GM12878 (cell line): ENCODE data around the gene GAGE12J. TPM values are rescaled to one million over a fixed set of nuclear protein-coding genes. Genes with fewer than 3 reads are reported as not detected.

Source experiments
- ATAC-seq: fragments of 200-7000 bp; cut with Tn5 transposase; 3 replicates; pipeline ENCODE4 v1.9.1; 2020; ENCODE audit warnings: mild to moderate bottlenecking, moderate library complexity
- BruUV-seq: library from RNA; stranded (reverse); fragments of 400-500 nt; replicated peaks from 2 replicates; lab custom pipeline; 2021; lab: Mats Ljungman, UMichigan
- CTCF ChIA-PET: fragments of 300-600 bp; sonication (Branson Sonifier 250); formaldehyde crosslinking; extraction: SDS; loops from one replicate; lab custom pipeline; 2021; ENCODE audit warnings: inconsistent platforms; lab: Yijun Ruan, JAX
- POLR2A ChIA-PET: fragments of 350-600 bp; formaldehyde crosslinking; extraction: SDS; loops from one replicate; lab custom pipeline; 2021; ENCODE audit warnings: inconsistent platforms; lab: Charles Lee
- RAD21 ChIA-PET: fragments of 300-600 bp; sonication (Branson Sonifier 250); formaldehyde crosslinking; loops from one replicate; lab custom pipeline; 2023; ENCODE audit warnings: antibody characterized with exemption; ENCODE audit not compliant: unreplicated experiment; lab: Charles Lee
- SMC1A ChIA-PET: fragments of 300-600 bp; sonication (Branson Sonifier 250); formaldehyde crosslinking; loops from one replicate; lab custom pipeline; 2023; ENCODE audit not compliant: unreplicated experiment, uncharacterized antibody; lab: Charles Lee
- DNase-seq: peaks from one replicate; pipeline ENCODE4 v3.0.0-alpha.2; 2011; ENCODE audit warnings: low read depth, low spot score
- FAIRE-seq: peaks from 3 replicates; lab custom pipeline; 2011; peaks lifted over from hg19 to GRCh38; lab: Jason Lieb, UNC
- H2AFZ ChIP-seq: 2 replicates; pipeline ENCODE4 v1.6.0; 2011; ENCODE audit warnings: low read depth, low read length, control low read depth; ENCODE audit not compliant: control insufficient read depth
- H3K27ac ChIP-seq: 2 replicates; pipeline ENCODE4 v1.5.1; 2011; ENCODE audit warnings: control low read depth; ENCODE audit not compliant: control insufficient read depth, insufficient read depth
- H3K27me3 ChIP-seq, 2 experiments: replicated peaks in 1 of 2; 2 replicates each; pipeline versions ENCODE4 v1.6.0 to v1.6.1; 2011; ENCODE audit warnings: low read length in 1 of 2; ENCODE audit not compliant: control insufficient read depth in 2 of 2, insufficient read depth in 2 of 2
- H3K36me3 ChIP-seq, 2 experiments: 2 replicates each; pipeline ENCODE4 v1.5.1; 2011; ENCODE audit warnings: low read length in 1 of 2; ENCODE audit not compliant: control insufficient read depth in 2 of 2, insufficient read depth in 2 of 2
- H3K4me1 ChIP-seq: 2 replicates; pipeline ENCODE4 v1.6.1; 2011; ENCODE audit warnings: mild to moderate bottlenecking, low read length, moderate library complexity, mixed read lengths; ENCODE audit not compliant: control insufficient read depth, insufficient read depth
- H3K4me2 ChIP-seq: 2 replicates; pipeline ENCODE4 v1.6.0; 2011; ENCODE audit warnings: control low read depth; ENCODE audit not compliant: control insufficient read depth, insufficient read depth
- H3K4me3 ChIP-seq: fragments of 200-600 bp; sonication (generic); 2 replicates; pipeline ENCODE4 v1.5.1; 2016
- H3K79me2 ChIP-seq: 2 replicates; pipeline ENCODE4 v1.6.0; 2011; ENCODE audit warnings: low read length; ENCODE audit not compliant: control insufficient read depth, insufficient read depth
- H3K9ac ChIP-seq: 2 replicates; pipeline ENCODE4 v1.8.0; 2011; ENCODE audit warnings: low read length, control low read depth, mixed read lengths; ENCODE audit not compliant: control insufficient read depth, insufficient read depth
- H3K9me3 ChIP-seq: replicated peaks from 3 replicates; pipeline ENCODE4 v1.5.1; 2011; ENCODE audit warnings: mild to moderate bottlenecking, low read length; ENCODE audit not compliant: control insufficient read depth, insufficient read depth
- H4K20me1 ChIP-seq: 2 replicates; pipeline ENCODE4 v1.6.0; 2011; ENCODE audit not compliant: control insufficient read depth, insufficient read depth
- ETV6 ChIP-seq, 2 experiments: fragments of 450-650 bp in 1 of 2; IDR thresholded peaks in 1 of 2; conservative IDR thresholded peaks in 1 of 2; 2 replicates each; pipeline ENCODE4 v1.6.1; 2014; ENCODE audit warnings: antibody characterized with exemption in 1 of 2, borderline replicate concordance in 1 of 2, low read depth in 1 of 2, mild to moderate bottlenecking in 1 of 2, moderate library complexity in 1 of 2
- FOXM1 ChIP-seq: IDR thresholded peaks from 2 replicates; pipeline ENCODE4 v1.6.1; 2012; ENCODE audit warnings: low read depth, mild to moderate bottlenecking, inconsistent platforms, low read length, moderate library complexity
- NFIC ChIP-seq: IDR thresholded peaks from 2 replicates; pipeline ENCODE4 v1.6.1; 2012; ENCODE audit warnings: low read depth, mild to moderate bottlenecking, inconsistent platforms, low read length, moderate library complexity
- NFXL1 ChIP-seq: fragments of 450-650 bp; IDR thresholded peaks from 2 replicates; pipeline ENCODE4 v1.6.1; 2017; ENCODE audit warnings: antibody characterized with exemption, mild to moderate bottlenecking, borderline replicate concordance
- NFYB ChIP-seq: IDR thresholded peaks from 2 replicates; pipeline ENCODE4 v1.6.1; 2011; ENCODE audit warnings: low read depth, mild to moderate bottlenecking, low read length, improper control_type of control experiment, moderate library complexity; ENCODE audit not compliant: insufficient read depth
- NRF1 ChIP-seq: conservative IDR thresholded peaks from 2 replicates; pipeline ENCODE4 v1.6.1; 2011; ENCODE audit warnings: mild to moderate bottlenecking, low read depth, low read length, improper control_type of control experiment
- POLR2A ChIP-seq: IDR thresholded peaks from 2 replicates; pipeline ENCODE4 v1.6.1; 2011; ENCODE audit warnings: low read depth, mild to moderate bottlenecking, low read length
- RB1 ChIP-seq: fragments of 450-650 bp; formaldehyde crosslinking; IDR thresholded peaks from 2 replicates; pipeline ENCODE4 v1.6.1; 2017; ENCODE audit warnings: mild to moderate bottlenecking, borderline replicate concordance
- SPI1 ChIP-seq: IDR thresholded peaks from 2 replicates; pipeline ENCODE4 v1.6.1; 2011; ENCODE audit warnings: low read depth, mild to moderate bottlenecking, low read length, moderate library complexity, borderline replicate concordance; ENCODE audit not compliant: insufficient read depth
- TARDBP ChIP-seq: IDR thresholded peaks from 2 replicates; pipeline ENCODE4 v1.6.1; 2016; ENCODE audit warnings: borderline replicate concordance
- ZNF24 ChIP-seq: fragments of 450-650 bp; IDR thresholded peaks from 2 replicates; pipeline ENCODE4 v1.6.1; 2017; ENCODE audit warnings: antibody characterized with exemption, mild to moderate bottlenecking
- ZNF622 ChIP-seq: fragments of 450-650 bp; IDR thresholded peaks from 2 replicates; pipeline ENCODE4 v1.6.1; 2017; ENCODE audit warnings: mild to moderate bottlenecking, inconsistent platforms
- ZSCAN29 ChIP-seq: fragments of 450-650 bp; IDR thresholded peaks from 2 replicates; pipeline ENCODE4 v1.6.1; 2017; ENCODE audit warnings: mild to moderate bottlenecking, moderate library complexity
- WGBS: methylation state at CpG from one replicate; pipeline ENCODE4 v1.1.6; 2016; ENCODE audit warnings: low lambda C conversion rate; ENCODE audit not compliant: insufficient replicate concordance, insufficient coverage; ENCODE audit errors: missing lambda C conversion rate; 5-methylcytosine and 5-hydroxymethylcytosine counted together
- in situ Hi-C: fragments of 300-500 bp; cut with MboI; formaldehyde crosslinking; loops from 9 replicates; pipeline ENCODE4 v1.14.3; 2018; ENCODE audit warnings: mixed read lengths
- intact Hi-C: fragments of 100-400 bp; cut with micrococcal nuclease; formaldehyde crosslinking; loops from one replicate; pipeline ENCODE4 v1.14.2; 2022; ENCODE audit not compliant: unreplicated experiment
- polyA plus RNA-seq, 11 experiments: library from polyadenylated mRNA; depleted of rRNA in 4 of 11; unstranded in 6 of 11; stranded (reverse) in 5 of 11; fragments of >200 nt; fragmentation: Nextera tagmentation in 4 of 11; fragmentation: Illumina TruSeq in 1 of 11; extraction: Ambion mirVana in 4 of 11; extraction: Trizol in 1 of 11; gene quantifications; 1 replicate in 1 of 11; 2 replicates in 10 of 11; pipeline versions ENCODE4 v1.2.1 to v1.2.3, GENCODE V29; 2011 to 2016; ENCODE audit warnings: inconsistent platforms in 2 of 11, missing spikeins in 2 of 11, low read depth in 1 of 11
- total RNA-seq, 4 experiments: library from RNA; depleted of rRNA in 3 of 4; stranded (reverse); fragments of >200 nt in 3 of 4; fragmentation: Illumina TruSeq in 1 of 4; extraction: Trizol in 1 of 4; gene quantifications; 2 replicates each; pipeline versions ENCODE4 v1.2.1 to v1.2.3, GENCODE V29; 2013 to 2021
- TF ChIP-seq, protein P1 (sequence below): fragments of 450-650 bp; IDR thresholded peaks from 2 replicates; pipeline ENCODE4 v1.6.1; 2017; ENCODE audit warnings: mild to moderate bottlenecking, low read depth, inconsistent platforms; ENCODE audit not compliant: poor library complexity, severe bottlenecking
- TF ChIP-seq, protein P2 (sequence below): fragments of 450-650 bp; IDR thresholded peaks from 2 replicates; pipeline ENCODE4 v1.6.1; 2014; ENCODE audit warnings: mild to moderate bottlenecking
- TF ChIP-seq, protein P3 (sequence below): fragments of 450-650 bp; formaldehyde crosslinking; IDR thresholded peaks from 2 replicates; pipeline ENCODE4 v1.4.0; 2022; ENCODE audit warnings: mild to moderate bottlenecking, moderate library complexity
- TF ChIP-seq, protein P4 (sequence below): fragments of 450-650 bp; IDR thresholded peaks from 2 replicates; pipeline ENCODE4 v1.6.1; 2016; ENCODE audit warnings: mild to moderate bottlenecking

Gene GAGE12J
- total and polyA plus RNA-seq, 10 of the 15 experiments (the other 5 are each of a cell fraction or from before 2014, with no cell fraction given) = not detected

DNA sequence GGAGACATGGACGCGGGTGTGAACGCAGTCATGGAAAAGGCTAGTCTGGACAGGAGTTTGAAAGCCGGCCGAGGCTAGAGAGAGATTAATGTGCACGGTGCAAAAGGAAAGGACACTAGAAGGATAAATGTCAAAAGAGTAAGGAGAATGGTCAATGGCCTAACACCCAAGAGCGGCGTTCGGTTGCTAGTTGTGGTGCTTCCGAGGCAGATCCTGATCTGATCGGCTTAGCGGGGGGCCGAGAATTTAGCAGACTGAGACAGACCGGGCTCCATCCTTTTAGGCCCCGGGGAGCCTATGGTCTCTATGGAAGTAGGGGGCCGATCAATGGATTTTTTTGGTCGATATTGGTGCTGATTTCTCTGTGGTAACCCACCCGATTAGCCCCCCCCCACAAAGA lies 11.5 kb upstream of the GAGE12J start (continued):
- TF ChIP-seq FOXM1 (no peak), NFXL1 (no peak)
- TF ChIP-seq, protein P1, sequence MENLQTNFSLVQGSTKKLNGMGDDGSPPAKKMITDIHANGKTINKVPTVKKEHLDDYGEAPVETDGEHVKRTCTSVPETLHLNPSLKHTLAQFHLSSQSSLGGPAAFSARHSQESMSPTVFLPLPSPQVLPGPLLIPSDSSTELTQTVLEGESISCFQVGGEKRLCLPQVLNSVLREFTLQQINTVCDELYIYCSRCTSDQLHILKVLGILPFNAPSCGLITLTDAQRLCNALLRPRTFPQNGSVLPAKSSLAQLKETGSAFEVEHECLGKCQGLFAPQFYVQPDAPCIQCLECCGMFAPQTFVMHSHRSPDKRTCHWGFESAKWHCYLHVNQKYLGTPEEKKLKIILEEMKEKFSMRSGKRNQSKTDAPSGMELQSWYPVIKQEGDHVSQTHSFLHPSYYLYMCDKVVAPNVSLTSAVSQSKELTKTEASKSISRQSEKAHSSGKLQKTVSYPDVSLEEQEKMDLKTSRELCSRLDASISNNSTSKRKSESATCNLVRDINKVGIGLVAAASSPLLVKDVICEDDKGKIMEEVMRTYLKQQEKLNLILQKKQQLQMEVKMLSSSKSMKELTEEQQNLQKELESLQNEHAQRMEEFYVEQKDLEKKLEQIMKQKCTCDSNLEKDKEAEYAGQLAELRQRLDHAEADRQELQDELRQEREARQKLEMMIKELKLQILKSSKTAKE = no peak

DNA sequence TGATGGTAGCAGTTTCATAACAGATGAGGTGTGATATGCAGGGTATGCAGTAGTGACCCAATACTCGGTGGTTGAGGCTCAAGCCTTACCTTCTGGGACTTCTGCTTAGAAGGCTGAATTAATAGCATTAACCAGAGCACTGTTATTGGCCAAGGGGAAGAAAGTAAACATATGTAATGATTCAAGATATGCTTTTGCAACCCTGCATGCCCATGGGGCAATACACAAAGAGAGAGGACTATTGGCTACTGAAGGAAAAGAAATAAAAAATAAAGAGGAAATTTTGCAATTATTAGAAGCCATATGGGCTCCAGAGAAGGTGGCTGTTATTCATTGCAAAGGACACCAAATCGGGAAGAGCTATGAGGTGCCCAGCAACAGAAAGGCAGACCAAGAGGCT lies 9.7 kb upstream of the GAGE12J start:
- ChIA-PET CTCF (no interaction called here), POLR2A (no interaction called here), SMC1A (no interaction called here), RAD21 (no interaction called here)
- intact Hi-C loops = no loop called here
- DNase-seq (no peak), ATAC-seq (no peak), FAIRE-seq (no peak)
- Histone ChIP-seq H3K4me2 (no peak overlapping the region), H3K27ac (no peak overlapping the region), H3K9ac (no peak overlapping the region), H3K9me3 (no peaks in the 10 kb centered on the region), H2AFZ (no peak overlapping the region), H3K27me3 (no peaks in the 10 kb centered on the region), H3K4me1 (peaks cover 5% of the 10 kb centered on the region), H3K36me3 (no peaks in the 10 kb centered on the region), H4K20me1 (no peaks in the 10 kb centered on the region), H3K79me2 (no peaks in the 10 kb centered on the region), H3K4me3 (no peak overlapping the region)
- no TSS peak for BruUV-seq
- in situ Hi-C loops = no loop called here
- WGBS = 13% methylated on average over 2 of the region's 2 CpGs
- TF ChIP-seq RB1 = no peak
- TF ChIP-seq ZNF622 = no peak
- TF ChIP-seq ZSCAN29 = no peak
- TF ChIP-seq NRF1 = no peak
- no peak for TF ChIP-seq ZNF24
- TF ChIP-seq POLR2A = no peak
- TF ChIP-seq, protein P2, sequence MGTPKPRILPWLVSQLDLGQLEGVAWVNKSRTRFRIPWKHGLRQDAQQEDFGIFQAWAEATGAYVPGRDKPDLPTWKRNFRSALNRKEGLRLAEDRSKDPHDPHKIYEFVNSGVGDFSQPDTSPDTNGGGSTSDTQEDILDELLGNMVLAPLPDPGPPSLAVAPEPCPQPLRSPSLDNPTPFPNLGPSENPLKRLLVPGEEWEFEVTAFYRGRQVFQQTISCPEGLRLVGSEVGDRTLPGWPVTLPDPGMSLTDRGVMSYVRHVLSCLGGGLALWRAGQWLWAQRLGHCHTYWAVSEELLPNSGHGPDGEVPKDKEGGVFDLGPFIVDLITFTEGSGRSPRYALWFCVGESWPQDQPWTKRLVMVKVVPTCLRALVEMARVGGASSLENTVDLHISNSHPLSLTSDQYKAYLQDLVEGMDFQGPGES = no peak
- no peak for TF ChIP-seq TARDBP
- TF ChIP-seq NFYB = no peak
- TF ChIP-seq, protein P3, sequence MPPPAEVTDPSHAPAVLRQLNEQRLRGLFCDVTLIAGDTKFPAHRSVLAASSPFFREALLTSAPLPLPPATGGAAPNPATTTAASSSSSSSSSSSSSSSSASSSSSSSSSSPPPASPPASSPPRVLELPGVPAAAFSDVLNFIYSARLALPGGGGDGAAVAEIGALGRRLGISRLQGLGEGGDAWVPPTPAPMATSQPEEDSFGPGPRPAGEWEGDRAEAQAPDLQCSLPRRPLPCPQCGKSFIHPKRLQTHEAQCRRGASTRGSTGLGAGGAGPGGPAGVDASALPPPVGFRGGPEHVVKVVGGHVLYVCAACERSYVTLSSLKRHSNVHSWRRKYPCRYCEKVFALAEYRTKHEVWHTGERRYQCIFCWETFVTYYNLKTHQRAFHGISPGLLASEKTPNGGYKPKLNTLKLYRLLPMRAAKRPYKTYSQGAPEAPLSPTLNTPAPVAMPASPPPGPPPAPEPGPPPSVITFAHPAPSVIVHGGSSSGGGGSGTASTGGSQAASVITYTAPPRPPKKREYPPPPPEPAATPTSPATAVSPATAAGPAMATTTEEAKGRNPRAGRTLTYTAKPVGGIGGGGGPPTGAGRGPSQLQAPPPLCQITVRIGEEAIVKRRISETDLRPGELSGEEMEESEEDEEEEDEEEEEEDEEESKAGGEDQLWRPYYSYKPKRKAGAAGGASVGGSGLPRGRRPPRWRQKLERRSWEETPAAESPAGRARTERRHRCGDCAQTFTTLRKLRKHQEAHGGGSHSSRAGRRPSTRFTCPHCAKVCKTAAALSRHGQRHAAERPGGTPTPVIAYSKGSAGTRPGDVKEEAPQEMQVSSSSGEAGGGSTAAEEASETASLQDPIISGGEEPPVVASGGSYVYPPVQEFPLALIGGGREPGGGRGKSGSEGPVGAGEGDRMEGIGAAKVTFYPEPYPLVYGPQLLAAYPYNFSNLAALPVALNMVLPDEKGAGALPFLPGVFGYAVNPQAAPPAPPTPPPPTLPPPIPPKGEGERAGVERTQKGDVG = no peak
- TF ChIP-seq, protein P4, sequence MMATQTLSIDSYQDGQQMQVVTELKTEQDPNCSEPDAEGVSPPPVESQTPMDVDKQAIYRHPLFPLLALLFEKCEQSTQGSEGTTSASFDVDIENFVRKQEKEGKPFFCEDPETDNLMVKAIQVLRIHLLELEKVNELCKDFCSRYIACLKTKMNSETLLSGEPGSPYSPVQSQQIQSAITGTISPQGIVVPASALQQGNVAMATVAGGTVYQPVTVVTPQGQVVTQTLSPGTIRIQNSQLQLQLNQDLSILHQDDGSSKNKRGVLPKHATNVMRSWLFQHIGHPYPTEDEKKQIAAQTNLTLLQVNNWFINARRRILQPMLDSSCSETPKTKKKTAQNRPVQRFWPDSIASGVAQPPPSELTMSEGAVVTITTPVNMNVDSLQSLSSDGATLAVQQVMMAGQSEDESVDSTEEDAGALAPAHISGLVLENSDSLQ = no peak
- TF ChIP-seq NFIC = no peak
- no peak for TF ChIP-seq ETV6 (conservative IDR thresholded peaks at IDR 0.05 in 1 of 2, IDR thresholded peaks at IDR 0.05 in 1 of 2; ENCODE audit: borderline replicate concordance in 1 of 2, low read depth in 1 of 2)
- TF ChIP-seq SPI1 = no peak
